ENCODE data around the gene GLIS1.
"Not testable (repeated sequence)": the region's sequence is repeated elsewhere in the genome, so short reads cannot be mapped to it uniquely, and the experiment has no call there.

The GLIS1 gene

GRCh38 chr1:53654216-53655210, 84.5 kb downstream of the GLIS1 start:
- no peak for DNase-seq (ENCODE audit: low read depth in 3 of 3)

GRCh38 chr1:53653631-53654030, 85.3 kb downstream of the GLIS1 start:
- DNase-seq (ENCODE audit: low read depth in 3 of 3) = no peak

DNA sequence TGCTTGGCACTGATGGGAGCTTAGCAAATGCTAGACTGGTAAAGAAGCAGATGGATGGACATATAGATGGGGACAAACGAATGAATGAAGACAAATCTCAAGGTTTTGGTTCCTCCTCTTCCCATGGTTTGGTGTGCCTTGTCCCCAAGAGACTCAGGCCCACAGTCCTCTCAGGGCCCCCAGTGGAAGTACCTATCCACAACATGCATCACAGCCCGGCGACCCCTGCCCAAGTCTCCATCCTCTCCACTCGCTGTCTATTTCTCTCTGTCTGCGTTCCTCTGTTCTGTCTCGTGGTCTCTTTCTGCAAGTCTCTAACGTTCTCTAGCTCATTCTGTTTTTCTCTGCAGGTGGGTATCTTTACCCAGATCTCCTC, 85.8 kb downstream of the GLIS1 start:
- DNase-seq (ENCODE audit: low read depth in 3 of 3) = no peak

DNA sequence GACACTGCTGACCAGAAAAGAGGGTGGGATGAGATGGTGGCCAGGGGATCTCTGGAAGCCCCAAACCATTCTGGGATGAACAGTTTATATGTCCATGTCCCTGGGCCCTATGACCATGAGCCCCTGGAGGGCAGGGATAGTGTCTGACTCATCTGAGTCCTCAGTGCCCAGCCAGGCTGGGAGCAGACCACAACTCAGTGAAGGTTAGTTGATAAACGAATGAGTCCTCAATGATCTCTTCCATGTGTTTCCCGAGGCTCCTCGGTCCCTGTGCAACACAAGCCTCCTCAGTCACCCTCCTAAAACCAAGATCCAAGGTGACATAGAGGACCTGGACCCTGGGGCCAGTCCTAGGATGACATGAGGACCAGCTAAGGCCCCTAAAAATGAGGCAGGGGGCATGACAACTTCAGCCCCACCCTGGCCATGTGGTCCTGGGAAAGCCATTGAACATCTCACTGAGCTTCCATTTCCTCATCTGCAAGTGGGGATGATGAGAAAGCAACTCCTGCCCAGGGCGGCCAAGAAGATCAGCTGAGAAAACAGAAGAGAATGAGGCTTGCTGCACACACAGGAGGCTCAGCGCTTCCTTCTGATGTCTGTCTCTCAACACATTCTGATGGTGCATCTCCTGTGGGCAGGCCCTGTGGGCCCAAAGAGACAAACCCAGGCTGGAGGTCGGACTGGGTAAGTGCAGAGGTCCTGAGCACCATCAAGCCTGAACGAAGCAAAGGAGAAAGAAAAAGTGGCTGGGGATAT, 86.3 kb downstream of the GLIS1 start:
- DNase-seq (ENCODE audit: low read depth in 3 of 3) = no peak

DNA sequence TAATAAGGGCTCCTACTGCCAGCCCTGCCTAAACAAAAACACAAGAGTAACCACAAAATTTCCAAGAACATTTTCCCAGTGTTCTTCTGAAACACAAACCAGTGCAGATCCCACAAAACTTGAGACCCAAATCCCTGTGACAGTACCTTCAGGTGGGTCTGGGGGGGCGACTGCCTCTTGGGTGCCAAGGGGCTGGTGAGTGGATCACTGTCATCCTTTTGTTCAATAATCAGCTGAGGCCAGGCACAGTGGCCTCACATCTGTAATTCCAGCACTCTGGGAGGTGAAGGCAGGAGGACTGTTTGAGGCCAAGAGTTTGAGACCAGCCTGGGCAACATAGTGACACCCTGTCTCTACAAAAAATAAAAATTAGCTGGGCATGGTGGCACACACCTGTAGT, 87.6 kb downstream of the GLIS1 start:
- DNase-seq (ENCODE audit: low read depth in 3 of 3) = no peak

GRCh38 chr1:53648516-53648915, 90.4 kb downstream of the GLIS1 start:
- DNase-seq (ENCODE audit: low read depth in 3 of 3) = no peak

GRCh38 chr1:53647915-53648314, 91.0 kb downstream of the GLIS1 start:
- DNase-seq (ENCODE audit: low read depth in 3 of 3) = not testable (repeated sequence)

GRCh38 chr1:53646732-53647131, 92.2 kb downstream of the GLIS1 start:
- no peak for DNase-seq (ENCODE audit: low read depth in 3 of 3)

- no peak for DNase-seq (ENCODE audit: low read depth in 3 of 3)
These were observed 93.3 kb downstream of the GLIS1 start for GRCh38 chr1:53645690-53646078.

DNA sequence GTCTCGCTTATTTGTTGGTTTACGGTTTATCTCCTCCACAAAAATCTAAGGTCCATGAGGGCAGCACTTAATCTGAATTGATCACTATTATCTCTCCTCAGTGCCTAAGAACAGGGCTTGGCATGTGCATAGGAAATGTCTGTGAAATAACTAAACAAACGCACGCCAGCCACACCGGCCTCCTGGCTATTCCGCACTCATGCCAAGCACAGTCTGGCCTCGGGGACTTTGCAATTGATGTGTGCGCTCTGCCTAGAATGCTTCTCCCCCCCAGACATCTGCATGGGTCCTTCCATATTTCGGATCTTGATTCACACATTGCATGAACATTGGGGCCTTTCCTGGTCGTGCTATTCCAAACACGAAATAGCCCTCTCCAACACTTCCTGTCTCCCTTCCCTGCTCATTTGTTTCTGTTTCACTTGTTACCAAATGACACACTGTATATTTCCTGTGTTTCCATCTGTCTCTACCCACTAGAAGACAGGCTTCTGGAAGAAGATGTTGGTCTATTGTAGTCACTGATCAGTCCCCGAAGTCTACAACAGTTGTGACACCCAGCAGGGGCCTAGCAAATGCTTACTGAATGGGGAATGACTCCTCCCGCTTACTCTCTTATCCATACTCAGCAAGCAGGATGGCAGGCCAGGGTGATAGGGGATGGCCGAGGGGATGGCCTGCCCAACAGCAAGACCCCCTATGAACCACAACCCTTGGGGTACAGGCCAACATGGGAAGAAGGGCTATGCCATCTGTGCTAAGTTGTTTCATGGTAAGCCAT, 93.9 kb downstream of the GLIS1 start:
- no peak for DNase-seq (ENCODE audit: low read depth in 3 of 3)

DNA sequence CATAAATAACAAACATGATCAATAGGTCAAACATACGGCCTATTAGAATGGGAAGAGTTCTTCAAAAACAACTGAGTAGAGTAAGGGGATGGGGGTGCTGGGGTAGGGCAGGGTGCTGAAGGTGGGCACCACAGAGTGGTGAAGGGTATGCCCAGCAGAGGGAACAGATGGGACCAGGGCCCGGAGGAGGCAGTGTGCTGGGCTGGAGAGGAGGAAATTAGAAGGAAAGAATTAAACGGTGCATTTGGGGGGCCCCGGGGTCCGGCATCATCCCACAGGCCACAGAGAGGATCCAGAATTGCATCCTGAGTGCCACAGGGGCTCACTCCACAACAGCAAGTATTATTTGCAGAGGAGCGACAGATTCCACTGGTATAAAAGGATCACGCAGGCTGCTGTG, 94.5 kb downstream of the GLIS1 start:
- DNase-seq (ENCODE audit: low read depth in 3 of 3) = no peak

DNA sequence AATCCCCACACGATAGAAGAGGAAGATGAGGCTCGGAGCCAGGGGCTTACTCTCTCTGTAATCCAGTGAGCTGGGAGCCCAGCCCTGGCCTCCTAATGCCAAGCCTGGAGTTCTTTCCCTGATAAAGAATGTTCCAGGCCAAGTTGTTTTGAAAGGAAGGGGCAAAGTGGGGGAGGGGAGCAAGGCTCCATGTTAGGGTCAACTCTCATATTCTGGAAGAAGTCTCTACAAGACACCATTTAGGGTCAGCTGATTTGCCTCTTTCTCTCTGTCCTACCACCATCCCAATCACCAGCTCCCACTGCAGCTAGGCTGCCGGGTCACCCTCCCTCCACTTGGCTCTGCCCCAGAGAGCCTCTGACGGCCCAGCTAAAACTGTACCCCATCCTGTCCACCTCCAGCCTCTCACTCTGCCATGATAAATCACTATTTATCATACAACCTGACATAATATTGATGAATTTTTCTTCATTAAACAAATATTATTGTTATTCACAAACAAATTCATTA, 95.0 kb downstream of the GLIS1 start:
- DNase-seq (ENCODE audit: low read depth in 3 of 3) = no peak

DNA sequence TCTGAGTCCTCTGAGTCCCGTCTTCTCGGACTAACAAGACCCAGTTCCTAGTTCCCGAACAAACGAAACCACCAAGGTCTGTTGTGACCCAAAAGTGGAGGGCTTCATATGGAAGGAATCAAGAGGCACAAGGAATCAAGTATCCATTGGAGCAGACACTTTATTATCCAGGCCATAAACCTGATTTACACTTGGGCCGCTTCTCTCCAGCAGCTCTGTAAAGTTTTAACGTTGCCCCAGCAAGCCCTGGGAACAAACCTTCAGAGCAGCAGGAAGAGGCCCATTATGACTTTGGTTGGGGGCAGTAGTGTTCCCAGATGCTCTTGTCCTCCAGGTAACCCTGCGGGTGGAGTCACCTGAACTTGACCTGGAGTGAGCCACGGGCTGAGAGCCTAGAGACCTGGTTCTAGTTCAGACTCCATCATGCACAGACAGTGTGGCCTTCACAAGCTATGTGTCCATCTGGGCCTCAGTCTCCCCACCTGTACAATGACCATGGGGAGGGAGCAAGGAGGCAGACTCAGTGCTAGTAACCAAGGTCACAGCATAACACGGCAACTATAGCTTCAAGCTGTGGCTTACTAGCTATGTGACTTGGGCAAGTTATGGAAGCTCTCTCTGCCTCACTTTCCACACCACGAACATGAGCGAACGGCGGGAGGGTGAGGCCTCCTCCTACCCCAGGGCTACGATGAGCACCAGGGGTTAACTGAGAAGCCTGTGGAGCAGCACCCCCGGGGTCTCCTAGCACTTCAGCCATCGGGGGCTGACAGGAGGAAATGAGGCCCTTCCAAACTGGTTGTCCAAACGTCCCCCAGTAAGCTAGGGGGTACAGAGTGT, 95.7 kb downstream of the GLIS1 start:
- DNase-seq (ENCODE audit: low read depth in 3 of 3) = no peak

DNA sequence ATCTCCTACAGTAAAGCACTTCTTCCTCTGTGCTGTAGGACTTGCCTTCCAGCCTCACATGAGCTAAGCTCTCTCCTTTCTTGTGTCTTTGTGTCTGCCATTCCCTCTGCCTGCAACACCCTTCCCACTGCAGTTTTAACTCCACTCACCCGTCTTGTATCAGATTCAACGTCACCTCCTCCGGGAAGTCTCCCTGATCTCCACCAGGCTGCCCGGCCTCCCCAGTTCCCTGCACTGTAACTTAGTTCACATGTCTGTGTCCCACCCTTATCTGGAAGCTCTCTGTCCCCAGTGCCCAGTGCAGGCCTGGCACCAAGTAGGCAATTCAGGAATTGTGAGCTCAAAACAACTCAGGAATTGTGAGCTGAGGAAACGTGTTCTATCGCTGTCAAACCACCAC, 96.4 kb downstream of the GLIS1 start:
- DNase-seq (ENCODE audit: low read depth in 3 of 3) = no peak

DNA sequence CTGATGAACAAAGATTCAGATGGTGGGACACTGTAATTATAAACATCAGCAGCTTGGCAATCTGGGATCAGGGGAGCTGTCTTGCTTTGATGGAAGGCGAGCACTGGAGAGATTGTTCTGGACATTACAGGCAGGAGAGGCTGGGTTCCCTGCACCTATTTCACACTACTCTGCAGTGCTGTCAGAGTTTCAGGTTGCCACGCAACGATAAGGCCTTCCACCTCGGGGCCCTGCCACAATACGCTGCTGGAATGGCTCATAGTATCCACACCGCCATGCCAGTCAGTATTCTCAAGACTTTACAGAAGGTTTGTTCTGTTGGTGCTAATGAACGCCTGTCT, 96.8 kb downstream of the GLIS1 start:
- DNase-seq (ENCODE audit: low read depth in 3 of 3) = no peak

GRCh38 chr1:53641481-53642214, 97.3 kb downstream of the GLIS1 start:
- no peak for DNase-seq (ENCODE audit: low read depth in 3 of 3)

DNA sequence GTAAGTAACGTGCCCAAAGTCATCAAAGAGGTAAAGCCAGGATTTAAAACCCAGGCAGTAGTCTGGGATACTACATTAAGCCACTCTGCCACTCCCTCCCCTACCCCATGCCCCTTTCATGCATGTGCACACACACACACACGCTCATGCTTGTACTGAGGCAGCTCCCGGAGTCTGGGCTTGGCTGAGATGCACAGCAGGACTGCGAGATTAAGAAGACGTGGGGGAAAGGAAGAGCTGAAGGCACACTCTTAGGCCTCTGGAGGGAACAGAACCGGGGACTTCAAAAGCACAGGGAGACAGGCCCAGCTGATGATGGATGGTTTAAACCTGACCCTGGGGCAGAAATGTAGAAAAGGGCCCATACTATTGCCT, 98.3 kb downstream of the GLIS1 start:
- DNase-seq (ENCODE audit: low read depth in 3 of 3) = no peak

DNA sequence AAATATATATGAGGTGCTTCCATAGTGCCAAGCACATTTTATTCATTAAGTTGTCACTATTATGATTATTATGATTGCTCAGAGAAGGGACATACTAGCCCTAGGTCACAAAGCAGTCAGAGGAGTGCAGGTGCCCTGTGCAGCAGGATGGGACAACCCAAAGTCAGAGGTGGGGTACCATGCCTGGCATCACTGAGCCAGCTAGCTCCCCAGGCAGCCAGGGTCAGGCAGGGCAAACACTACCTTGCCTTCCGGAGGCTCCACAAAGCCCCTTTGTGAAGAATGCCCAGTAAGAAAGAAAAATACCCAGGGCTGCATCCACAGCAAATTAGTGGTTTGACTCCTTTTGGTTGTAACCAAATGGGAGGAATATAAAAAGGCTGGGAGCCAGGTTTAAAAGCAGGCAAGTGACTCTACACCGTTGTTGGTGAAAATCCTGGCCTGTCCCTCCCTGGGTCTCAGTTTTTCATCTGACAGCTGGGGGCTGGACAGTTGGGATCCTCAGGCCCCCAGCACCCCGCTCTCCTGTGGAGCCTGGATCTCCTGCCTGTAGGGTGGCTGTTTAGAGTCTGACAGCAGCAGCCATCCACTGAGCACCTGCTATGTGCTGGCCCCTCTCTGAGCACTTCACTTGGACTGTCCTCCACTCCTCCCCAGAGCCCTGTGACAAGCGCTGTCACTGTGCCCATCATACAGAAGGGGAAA, 98.8 kb downstream of the GLIS1 start:
- no peak for DNase-seq (ENCODE audit: low read depth in 3 of 3)

GRCh38 chr1:53639251-53639763, 99.7 kb downstream of the GLIS1 start:
- DNase-seq (ENCODE audit: low read depth in 3 of 3) = no peak

All from stimulated activated CD4-positive, alpha-beta T cell treated with anti-CD3 and anti-CD28 coated beads, TNF-alpha, amount 100 ng/mL, for 4 hours (primary cell).